Duodenal mucosa (tissue), 2 donors: ENCODE data around the gene IRF2.

ENCODE experiments used
- H3K27ac ChIP-seq: one replicate; pipeline ENCODE4 v1.7.0; 2013; ENCODE audit warnings: low read depth, low read length
- H3K27me3 ChIP-seq, 2 donors: one replicate each; pipeline ENCODE4 v1.7.0; 2013; ENCODE audit warnings: low read length in 2 of 2, control low read depth in 1 of 2; ENCODE audit not compliant: insufficient read depth in 2 of 2, control insufficient read depth in 1 of 2
- H3K36me3 ChIP-seq, 2 donors: one replicate each; pipeline ENCODE4 v1.7.0; 2013; ENCODE audit warnings: low read length in 2 of 2, control low read depth in 1 of 2; ENCODE audit not compliant: insufficient read depth in 2 of 2, control insufficient read depth in 1 of 2
- H3K4me1 ChIP-seq, 2 donors: one replicate each; pipeline ENCODE4 v1.7.0; 2013; ENCODE audit warnings: low read length in 2 of 2, control low read depth in 1 of 2; ENCODE audit not compliant: insufficient read depth in 2 of 2, control insufficient read depth in 1 of 2
- H3K4me3 ChIP-seq, 2 donors: one replicate each; pipeline ENCODE4 v1.7.0; 2013; ENCODE audit warnings: low read length in 2 of 2, low read depth in 1 of 2
- H3K9ac ChIP-seq, 2 donors: one replicate each; pipeline ENCODE4 v1.7.0; 2013; ENCODE audit warnings: low read length in 2 of 2, low read depth in 1 of 2
- H3K9me3 ChIP-seq, 2 donors: one replicate each; pipeline ENCODE4 v1.7.0; 2013; ENCODE audit warnings: low read length in 2 of 2, control low read depth in 1 of 2; ENCODE audit not compliant: control insufficient read depth in 1 of 2

Gene IRF2

GRCh38 chr4:184395971-184396391 is 78.4 kb downstream of the IRF2 start:
- peak overlapping the region in 1 of 2 donors; percentile 32 for H3K9ac ChIP-seq
- H3K27me3 ChIP-seq = no peaks in the 10 kb centered on the region
- peaks cover 50 to 88% of the 10 kb centered on the region in 2 donors for H3K36me3 ChIP-seq
- H3K4me1 ChIP-seq = peaks cover 4 to 7% of the 10 kb centered on the region in 2 donors
- H3K27ac ChIP-seq = no peak overlapping the region
- no peaks in the 10 kb centered on the region for H3K9me3 ChIP-seq
- no peak overlapping the region for H3K4me3 ChIP-seq

GRCh38 chr4:184395451-184395917 is 78.9 kb downstream of the IRF2 start:
- no peak overlapping the region for H3K27ac ChIP-seq
- H3K4me3 ChIP-seq = no peak overlapping the region
- H3K9ac ChIP-seq = peak overlapping the region in 1 of 2 donors; percentile 32
- H3K36me3 ChIP-seq = peaks cover 52 to 92% of the 10 kb centered on the region in 2 donors
- H3K27me3 ChIP-seq = no peaks in the 10 kb centered on the region
- no peaks in the 10 kb centered on the region for H3K9me3 ChIP-seq
- peaks cover 4 to 7% of the 10 kb centered on the region in 2 donors for H3K4me1 ChIP-seq

- Histone ChIP-seq H3K4me3 (no peak overlapping the region), H3K27me3 (no peaks in the 10 kb centered on the region), H3K9ac (no peak overlapping the region), H3K27ac (no peak overlapping the region), H3K9me3 (no peaks in the 10 kb centered on the region), H3K4me1 (peaks cover 2 to 7% of the 10 kb centered on the region in 2 donors), H3K36me3 (peaks cover 62 to 95% of the 10 kb centered on the region in 2 donors)
Observed at GRCh38 chr4:184392748-184393559, 81.4 kb downstream of the IRF2 start.

GRCh38 chr4:184392316-184392715 is 82.0 kb downstream of the IRF2 start:
- H3K27ac ChIP-seq = no peak overlapping the region
- H3K36me3 ChIP-seq = peaks cover 56 to 91% of the 10 kb centered on the region in 2 donors
- H3K9ac ChIP-seq = no peak overlapping the region
- H3K4me1 ChIP-seq = peaks cover 2 to 9% of the 10 kb centered on the region in 2 donors
- H3K9me3 ChIP-seq = no peaks in the 10 kb centered on the region
- H3K27me3 ChIP-seq = no peaks in the 10 kb centered on the region
- H3K4me3 ChIP-seq = no peak overlapping the region

- H3K4me3 ChIP-seq = no peak overlapping the region
- no peaks in the 10 kb centered on the region for H3K9me3 ChIP-seq
- no peak overlapping the region for H3K27ac ChIP-seq
- H3K9ac ChIP-seq = no peak overlapping the region
- peaks cover 50 to 77% of the 10 kb centered on the region in 2 donors for H3K36me3 ChIP-seq
- H3K4me1 ChIP-seq = peaks cover 21 to 24% of the 10 kb centered on the region in 2 donors
- H3K27me3 ChIP-seq = no peaks in the 10 kb centered on the region
Observed at GRCh38 chr4:184389978-184390900, 84.1 kb downstream of the IRF2 start.

- no peak overlapping the region for H3K27ac ChIP-seq
- peaks cover 39 to 59% of the 10 kb centered on the region in 2 donors for H3K36me3 ChIP-seq
- peaks cover 41 to 42% of the 10 kb centered on the region in 2 donors for H3K4me1 ChIP-seq
- H3K9ac ChIP-seq = no peak overlapping the region
- H3K27me3 ChIP-seq = no peaks in the 10 kb centered on the region
- H3K4me3 ChIP-seq = no peak overlapping the region
- H3K9me3 ChIP-seq = no peaks in the 10 kb centered on the region
Observed at GRCh38 chr4:184388106-184388505, 86.2 kb downstream of the IRF2 start.

- H3K36me3 ChIP-seq = peaks cover 33 to 51% of the 10 kb centered on the region in 2 donors
Observed at GRCh38 chr4:184387351-184387750, 87.0 kb downstream of the IRF2 start.

GRCh38 chr4:184386271-184386781 is 88.0 kb downstream of the IRF2 start:
- peaks cover 59 to 60% of the 10 kb centered on the region in 2 donors for H3K4me1 ChIP-seq
- H3K27me3 ChIP-seq = no peaks in the 10 kb centered on the region

More at GRCh38 chr4:184387351-184387750, 87.0 kb downstream of the IRF2 start:
- H3K4me3 ChIP-seq = no peak overlapping the region
- H3K27ac ChIP-seq = peak overlapping the region; percentile 3
- no peaks in the 10 kb centered on the region for H3K27me3 ChIP-seq
- H3K9ac ChIP-seq = peak overlapping the region in 1 of 2 donors; percentile 12
- no peaks in the 10 kb centered on the region for H3K9me3 ChIP-seq
- peaks cover 49 to 50% of the 10 kb centered on the region in 2 donors for H3K4me1 ChIP-seq

GRCh38 chr4:184385705-184386141 is 88.6 kb downstream of the IRF2 start:
- Histone ChIP-seq H3K36me3 (peaks cover 18 to 35% of the 10 kb centered on the region in 2 donors), H3K4me1 (peaks cover 60 to 61% of the 10 kb centered on the region in 2 donors), H3K27ac (peak overlapping the region; percentile 80), H3K9me3 (no peaks in the 10 kb centered on the region), H3K4me3 (peak overlapping the region in 1 of 2 donors; percentile 28), H3K9ac (peak overlapping the region; percentile 43 to 60), H3K27me3 (no peaks in the 10 kb centered on the region)

More at GRCh38 chr4:184386271-184386781, 88.0 kb downstream of the IRF2 start:
- H3K9ac ChIP-seq = peak overlapping the region; percentile 33 to 60
- no peaks in the 10 kb centered on the region for H3K9me3 ChIP-seq
- peak overlapping the region in 1 of 2 donors; percentile 28 for H3K4me3 ChIP-seq
- peaks cover 23 to 41% of the 10 kb centered on the region in 2 donors for H3K36me3 ChIP-seq
- H3K27ac ChIP-seq = peak overlapping the region; percentile 80
